Mesenchymal stem cell (in vitro differentiated cells and primary cell): Measurements from ENCODE around the gene CUX1.
A peak's percentile ranks its signal among the peaks of the same experiment; 100 is the strongest.

Source experiments
- DNase-seq: peaks from one replicate; pipeline ENCODE4 v3.0.0-alpha.2; 2013
- H2AFZ ChIP-seq: one replicate; pipeline ENCODE4 v1.6.1; 2013; ENCODE audit warnings: low read depth, mild to moderate bottlenecking, control low read depth, inconsistent platforms, low read length, moderate library complexity
- H2AK5ac ChIP-seq: 2 replicates; pipeline ENCODE4 v1.6.1; 2013; ENCODE audit warnings: low read length, moderate library complexity, mild to moderate bottlenecking, inconsistent platforms; ENCODE audit not compliant: severe bottlenecking
- H2BK120ac ChIP-seq: one replicate; pipeline ENCODE4 v1.6.1; 2013; ENCODE audit warnings: low read depth, mild to moderate bottlenecking, inconsistent platforms, low read length, moderate library complexity
- H2BK12ac ChIP-seq, 2 experiments: one replicate each; pipeline ENCODE4 v1.6.1; 2013; ENCODE audit warnings: inconsistent platforms in 2 of 2, low read length in 2 of 2, mild to moderate bottlenecking in 2 of 2, moderate library complexity in 2 of 2, control low read depth in 1 of 2
- H2BK15ac ChIP-seq: one replicate; pipeline ENCODE4 v1.6.1; 2013; ENCODE audit warnings: mild to moderate bottlenecking, low read depth, inconsistent platforms; ENCODE audit not compliant: poor library complexity, severe bottlenecking
- H2BK5ac ChIP-seq: 2 replicates; pipeline ENCODE4 v1.6.1; 2013; ENCODE audit warnings: low read depth, mild to moderate bottlenecking, low read length, control low read depth, inconsistent platforms; ENCODE audit not compliant: poor library complexity, severe bottlenecking
- H3K14ac ChIP-seq, 2 experiments: one replicate each; pipeline ENCODE4 v1.6.1; 2013; ENCODE audit warnings: inconsistent platforms in 2 of 2, low read length in 2 of 2, control low read depth in 1 of 2, mild to moderate bottlenecking in 1 of 2, moderate library complexity in 1 of 2
- H3K18ac ChIP-seq, 2 experiments: one replicate each; pipeline ENCODE4 v1.6.1; 2013; ENCODE audit warnings: inconsistent platforms in 2 of 2, low read length in 2 of 2, control low read depth in 1 of 2, low read depth in 1 of 2, mild to moderate bottlenecking in 1 of 2
- H3K23ac ChIP-seq, 2 experiments: one replicate each; pipeline ENCODE4 v1.6.1; 2013; ENCODE audit warnings: inconsistent platforms in 2 of 2, low read length in 2 of 2, mild to moderate bottlenecking in 2 of 2, moderate library complexity in 2 of 2, control low read depth in 1 of 2
- H3K27ac ChIP-seq: 2 replicates; pipeline ENCODE4 v1.5.1; 2013; ENCODE audit warnings: mild to moderate bottlenecking, moderate library complexity, low read length, control low read depth, inconsistent platforms; ENCODE audit not compliant: poor library complexity, severe bottlenecking
- H3K27me3 ChIP-seq, 2 experiments: 2 replicates each; pipeline versions ENCODE4 v1.6.1 to v1.7.0; 2013; ENCODE audit warnings: low read length in 2 of 2, mild to moderate bottlenecking in 2 of 2, moderate library complexity in 2 of 2, control low read depth in 1 of 2, inconsistent platforms in 1 of 2; ENCODE audit not compliant: control insufficient read depth in 1 of 2, insufficient read depth in 1 of 2
- H3K36me3 ChIP-seq, 2 experiments: 2 replicates each; pipeline versions ENCODE4 v1.6.1 to v1.7.0; 2013; ENCODE audit warnings: low read length in 2 of 2, control low read depth in 1 of 2, inconsistent platforms in 1 of 2, low read depth in 1 of 2, mild to moderate bottlenecking in 1 of 2; ENCODE audit not compliant: insufficient read depth in 2 of 2, control insufficient read depth in 1 of 2
- H3K4ac ChIP-seq, 2 experiments: one replicate each; pipeline ENCODE4 v1.6.1; 2013; ENCODE audit warnings: inconsistent platforms in 2 of 2, low read length in 2 of 2, mild to moderate bottlenecking in 2 of 2, moderate library complexity in 2 of 2, control low read depth in 1 of 2, low read depth in 1 of 2
- H3K4me1 ChIP-seq: 2 replicates; pipeline ENCODE4 v1.6.1; 2013; ENCODE audit warnings: low read depth, low read length, control low read depth; ENCODE audit not compliant: control insufficient read depth, insufficient read depth
- H3K4me2 ChIP-seq: 2 replicates; pipeline ENCODE4 v1.6.1; 2013; ENCODE audit warnings: low read length, mild to moderate bottlenecking, inconsistent platforms; ENCODE audit not compliant: poor library complexity, severe bottlenecking
- H3K4me3 ChIP-seq, 2 experiments: 2 replicates each; pipeline versions ENCODE4 v1.5.1 to v1.7.0; 2013; ENCODE audit warnings: low read length in 2 of 2, mild to moderate bottlenecking in 2 of 2, control low read depth in 1 of 2, low read depth in 1 of 2; ENCODE audit not compliant: insufficient read depth in 1 of 2
- H3K79me1 ChIP-seq: replicated peaks from 2 replicates; pipeline ENCODE4 v1.6.1; 2013; ENCODE audit warnings: mild to moderate bottlenecking, control low read depth, low read length, inconsistent platforms; ENCODE audit not compliant: poor library complexity, severe bottlenecking
- H3K9ac ChIP-seq: 2 replicates; pipeline ENCODE4 v1.7.0; 2013; ENCODE audit warnings: mild to moderate bottlenecking, low read length, moderate library complexity
- H3K9me3 ChIP-seq: 2 replicates; pipeline ENCODE4 v1.7.0; 2013; ENCODE audit warnings: mild to moderate bottlenecking, low read length; ENCODE audit not compliant: control insufficient read depth
- H4K8ac ChIP-seq: one replicate; pipeline ENCODE4 v1.6.1; 2013; ENCODE audit warnings: inconsistent platforms, mild to moderate bottlenecking, low read length, moderate library complexity
- H4K91ac ChIP-seq: one replicate; pipeline ENCODE4 v1.6.1; 2013; ENCODE audit warnings: mild to moderate bottlenecking, low read length, inconsistent platforms
- WGBS: methylation state at CpG from one replicate; pipeline ENCODE4 v1.1.7; 2013; ENCODE audit warnings: mixed read lengths; 5-methylcytosine and 5-hydroxymethylcytosine counted together

Gene CUX1

DNA sequence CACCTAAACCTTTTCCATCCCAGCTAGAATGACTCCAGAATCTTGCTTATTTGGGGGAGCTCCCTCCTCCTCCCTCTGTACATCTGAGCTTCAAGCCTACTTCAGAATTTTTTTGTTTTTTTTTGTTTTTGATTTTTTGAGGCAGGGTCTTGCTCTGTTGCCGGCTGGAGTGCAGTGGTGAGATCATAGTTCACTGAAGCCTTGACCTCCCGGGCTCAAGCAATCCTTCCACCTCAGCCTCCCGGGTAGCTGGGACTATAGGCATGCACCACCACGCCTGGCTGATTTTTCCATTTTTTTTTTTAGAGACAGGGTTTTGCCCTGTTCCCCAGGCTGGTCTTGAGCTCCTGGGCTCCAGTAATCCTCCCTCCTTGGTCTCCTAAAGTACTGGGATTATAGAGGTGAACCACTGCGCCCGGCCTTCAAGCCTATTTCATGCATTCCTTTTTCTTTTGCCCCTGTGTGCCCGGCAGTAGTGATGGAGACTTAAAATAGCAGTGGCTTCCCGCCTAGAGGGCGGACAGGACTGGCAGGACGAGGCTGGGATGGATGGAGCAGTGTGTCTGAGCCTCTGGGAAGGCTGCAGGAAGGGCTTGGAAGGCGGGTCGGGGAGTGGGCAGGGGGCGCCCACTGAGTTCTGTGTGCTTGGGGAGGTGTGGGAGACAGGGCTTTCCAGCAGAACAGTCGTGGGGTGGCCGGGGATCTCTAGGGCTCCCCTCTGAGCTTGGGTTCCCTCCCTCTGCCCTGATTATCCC, 8.8 kb downstream of the CUX1 start:
- peaks cover 5 to 10% of the 10 kb centered on the region in 2 experiments for H3K36me3 ChIP-seq
- no peaks in the 10 kb centered on the region for H3K27me3 ChIP-seq
- no peak overlapping the region for H2BK15ac ChIP-seq
- WGBS, result 89% methylated on average over 15 of the region's 15 CpGs
- no peak overlapping the region for H2BK5ac ChIP-seq
- no peak overlapping the region for H2BK120ac ChIP-seq
- H2AK5ac ChIP-seq, result peak overlapping the region; percentile 41
- H2BK12ac ChIP-seq, result no peak overlapping the region
- H3K14ac ChIP-seq, result no peak overlapping the region
- no peak overlapping the region for H2AFZ ChIP-seq
- no peak overlapping the region for H3K4ac ChIP-seq
- H3K4me1 ChIP-seq, result peaks cover 17% of the 10 kb centered on the region
- no peak for DNase-seq
- no peak overlapping the region for H4K91ac ChIP-seq
- H3K4me2 ChIP-seq, result no peak overlapping the region
- H3K18ac ChIP-seq, result no peak overlapping the region
- no peak overlapping the region for H3K23ac ChIP-seq
- no peak overlapping the region for H3K27ac ChIP-seq
- no peak overlapping the region for H4K8ac ChIP-seq
- H3K9me3 ChIP-seq, result no peaks in the 10 kb centered on the region
- H3K79me1 ChIP-seq, result peaks cover 59% of the 10 kb centered on the region
- no peak overlapping the region for H3K9ac ChIP-seq
- H3K4me3 ChIP-seq, result no peak overlapping the region

DNA sequence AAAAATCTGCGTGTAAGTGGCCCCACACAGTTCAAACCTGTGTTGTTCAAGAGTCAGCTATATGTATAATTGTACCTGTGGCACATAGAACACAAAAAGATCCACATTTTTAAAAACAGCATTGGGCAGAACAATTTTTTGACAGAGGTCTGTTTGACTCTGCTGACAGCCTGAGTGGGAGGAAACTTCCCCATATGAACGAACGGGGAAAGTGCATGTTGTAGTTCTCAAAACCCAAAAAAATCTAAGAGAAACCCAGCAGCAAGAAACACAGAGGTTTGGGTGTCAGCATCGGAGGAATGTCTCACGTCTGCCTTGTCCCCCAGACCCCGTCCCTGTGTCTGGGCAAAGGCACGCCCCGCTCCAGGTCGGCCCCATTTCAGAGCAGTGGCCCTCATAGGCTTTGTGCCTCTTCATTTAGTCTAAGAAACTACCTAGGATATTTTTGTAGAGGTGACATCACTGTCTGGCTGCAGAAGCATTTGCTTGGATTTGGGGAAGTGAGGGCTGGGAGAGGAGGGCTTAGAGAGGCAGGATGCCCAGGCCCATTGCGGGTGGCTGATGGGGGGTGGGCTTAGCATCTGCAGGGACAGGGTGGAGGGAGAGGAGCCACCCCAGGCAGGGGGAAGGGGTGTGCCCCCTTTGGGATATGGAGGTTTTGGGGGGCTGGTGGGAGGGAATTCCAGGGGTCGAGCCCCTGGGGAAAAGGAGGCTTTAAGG, 11.0 kb downstream of the CUX1 start:
- H3K27ac ChIP-seq, result no peak overlapping the region
- H3K4me1 ChIP-seq, result peaks cover 15% of the 10 kb centered on the region
- no peak overlapping the region for H3K4ac ChIP-seq
- peaks cover 5 to 17% of the 10 kb centered on the region in 2 experiments for H3K36me3 ChIP-seq
- no peak overlapping the region for H2BK12ac ChIP-seq
- no peak overlapping the region for H2BK120ac ChIP-seq
- H3K18ac ChIP-seq, result no peak overlapping the region
- DNase-seq, result no peak
- H3K9me3 ChIP-seq, result no peaks in the 10 kb centered on the region
- H2BK5ac ChIP-seq, result no peak overlapping the region
- no peaks in the 10 kb centered on the region for H3K27me3 ChIP-seq
- no peak overlapping the region for H3K14ac ChIP-seq
- no peak overlapping the region for H3K23ac ChIP-seq
- no peak overlapping the region for H3K4me3 ChIP-seq
- no peak overlapping the region for H3K9ac ChIP-seq
- no peak overlapping the region for H2AFZ ChIP-seq
- peaks cover 63% of the 10 kb centered on the region for H3K79me1 ChIP-seq
- WGBS, result 98% methylated on average over 11 of the region's 11 CpGs
- H4K91ac ChIP-seq, result no peak overlapping the region
- no peak overlapping the region for H2AK5ac ChIP-seq
- H2BK15ac ChIP-seq, result no peak overlapping the region
- H4K8ac ChIP-seq, result no peak overlapping the region
- H3K4me2 ChIP-seq, result no peak overlapping the region

DNA sequence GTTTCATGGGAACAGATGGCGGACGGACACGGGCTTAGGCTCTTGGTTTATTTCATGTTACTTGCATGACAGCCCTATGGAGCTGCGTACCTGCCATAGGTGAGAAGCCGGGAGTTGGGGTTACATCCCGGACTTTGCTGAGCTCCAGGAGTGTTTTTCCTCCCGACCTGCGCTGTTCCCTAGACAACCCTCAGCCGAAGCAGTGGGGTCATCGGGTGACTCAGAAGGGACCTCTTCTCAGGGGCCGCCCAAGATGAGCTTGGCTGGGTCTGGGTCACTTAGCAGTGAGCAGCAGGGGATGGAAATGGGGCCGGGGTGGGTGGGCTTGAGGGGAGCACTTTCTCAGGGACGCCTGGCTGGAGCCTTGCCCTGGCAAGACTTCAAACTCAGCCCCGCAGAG, 11.9 kb downstream of the CUX1 start:
- Histone ChIP-seq H3K14ac (no peak overlapping the region), H3K4me2 (no peak overlapping the region), H3K4ac (no peak overlapping the region), H4K8ac (no peak overlapping the region), H3K4me1 (peaks cover 15% of the 10 kb centered on the region), H2AFZ (no peak overlapping the region), H3K18ac (no peak overlapping the region), H3K9ac (no peak overlapping the region), H2AK5ac (no peak overlapping the region), H3K4me3 (no peak overlapping the region), H3K27ac (no peak overlapping the region), H3K9me3 (no peaks in the 10 kb centered on the region), H3K79me1 (peaks cover 66% of the 10 kb centered on the region), H2BK120ac (no peak overlapping the region), H3K27me3 (no peaks in the 10 kb centered on the region), H3K23ac (no peak overlapping the region), H2BK15ac (no peak overlapping the region), H3K36me3 (peaks cover 5 to 17% of the 10 kb centered on the region in 2 experiments), H2BK12ac (no peak overlapping the region), H4K91ac (no peak overlapping the region), H2BK5ac (no peak overlapping the region)
- DNase-seq, result no peak
- WGBS, result 98% methylated on average over 13 of the region's 14 CpGs

DNA sequence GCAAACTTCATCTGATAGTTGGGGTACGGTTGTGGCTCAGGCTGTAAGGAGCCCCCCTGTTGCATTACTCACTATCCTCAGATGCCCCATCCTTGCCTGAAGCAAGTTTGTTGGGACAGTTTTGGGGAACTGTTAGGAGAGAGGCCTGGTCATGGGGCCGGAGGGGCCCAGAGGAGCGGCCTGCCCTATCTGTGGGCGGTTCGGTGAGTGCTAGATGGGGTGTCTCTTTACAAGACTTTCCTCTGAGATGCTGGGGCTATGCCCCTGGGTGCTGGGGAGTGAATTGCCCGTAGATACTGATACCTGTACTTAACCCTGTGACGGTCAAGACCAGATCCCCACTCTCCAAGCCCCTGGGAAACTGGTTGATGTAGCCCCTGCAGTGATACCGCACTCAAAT, 12.4 kb downstream of the CUX1 start:
- H3K23ac ChIP-seq, result no peak overlapping the region
- no peaks in the 10 kb centered on the region for H3K27me3 ChIP-seq
- no peak overlapping the region for H2BK120ac ChIP-seq
- peaks cover 65% of the 10 kb centered on the region for H3K79me1 ChIP-seq
- no peak for DNase-seq
- no peak overlapping the region for H3K14ac ChIP-seq
- no peak overlapping the region for H4K91ac ChIP-seq
- H3K4ac ChIP-seq, result no peak overlapping the region
- no peak overlapping the region for H3K9ac ChIP-seq
- H3K4me3 ChIP-seq, result no peak overlapping the region
- peaks cover 15% of the 10 kb centered on the region for H3K4me1 ChIP-seq
- no peak overlapping the region for H3K18ac ChIP-seq
- WGBS, result 100% methylated on average over 7 of the region's 8 CpGs
- no peak overlapping the region for H2BK15ac ChIP-seq
- H2BK12ac ChIP-seq, result no peak overlapping the region
- no peaks in the 10 kb centered on the region for H3K9me3 ChIP-seq
- H2AFZ ChIP-seq, result no peak overlapping the region
- no peak overlapping the region for H3K27ac ChIP-seq
- H3K4me2 ChIP-seq, result no peak overlapping the region
- H3K36me3 ChIP-seq, result peaks cover 5 to 17% of the 10 kb centered on the region in 2 experiments
- H4K8ac ChIP-seq, result no peak overlapping the region
- no peak overlapping the region for H2AK5ac ChIP-seq
- H2BK5ac ChIP-seq, result no peak overlapping the region
